Esophagus mucosa (tissue), 1 donor: ENCODE data around the gene SUGCT. TPM values are rescaled to one million over a fixed set of nuclear protein-coding genes. Genes with fewer than 3 reads are reported as not detected.
"Not testable (repeated sequence)": the region's sequence is repeated elsewhere in the genome, so short reads cannot be mapped to it uniquely, and the experiment has no call there.

Source experiments
- ATAC-seq: fragments of 200-7000 bp; cut with Tn5 transposase; one replicate; pipeline ENCODE4 v1.9.1; 2020
- total RNA-seq: library from RNA; stranded (reverse); gene quantifications from one replicate; pipeline ENCODE4 v1.2.4, GENCODE V29; 2023
- donor health status: DM: yes; HTN: yes; CAD: no.

Gene SUGCT
- total RNA-seq, 1 donor from 2014 or later, result 8.2 TPM

- ATAC-seq, result no peak
Observed at GRCh38 chr7:40638545-40639320, 503.9 kb downstream of the SUGCT start.

- ATAC-seq, result no peak
Observed at GRCh38 chr7:40640566-40640965, 505.8 kb downstream of the SUGCT start.

GRCh38 chr7:40641701-40642100, 506.9 kb downstream of the SUGCT start:
- ATAC-seq, result no peak

DNA sequence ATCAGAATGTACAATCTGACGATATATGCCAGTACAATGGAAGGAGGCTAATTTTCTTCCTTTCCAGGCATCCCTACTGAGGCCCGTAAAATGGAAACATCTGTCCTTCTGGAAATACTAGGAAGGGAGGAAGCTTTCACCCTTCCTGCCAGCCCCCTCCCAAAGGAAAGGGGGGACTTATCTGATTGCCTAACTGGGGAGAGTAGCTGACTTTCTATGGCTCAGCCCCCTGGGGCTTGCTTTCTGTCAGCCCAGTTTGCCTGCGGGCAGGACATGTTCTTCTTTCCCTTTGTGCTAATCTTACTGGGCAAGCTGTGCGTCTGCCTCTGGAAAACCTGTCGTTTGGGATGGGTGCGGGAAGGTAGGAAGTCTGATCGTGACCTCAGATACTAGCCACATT, 508.9 kb downstream of the SUGCT start:
- ATAC-seq, result no peak

DNA sequence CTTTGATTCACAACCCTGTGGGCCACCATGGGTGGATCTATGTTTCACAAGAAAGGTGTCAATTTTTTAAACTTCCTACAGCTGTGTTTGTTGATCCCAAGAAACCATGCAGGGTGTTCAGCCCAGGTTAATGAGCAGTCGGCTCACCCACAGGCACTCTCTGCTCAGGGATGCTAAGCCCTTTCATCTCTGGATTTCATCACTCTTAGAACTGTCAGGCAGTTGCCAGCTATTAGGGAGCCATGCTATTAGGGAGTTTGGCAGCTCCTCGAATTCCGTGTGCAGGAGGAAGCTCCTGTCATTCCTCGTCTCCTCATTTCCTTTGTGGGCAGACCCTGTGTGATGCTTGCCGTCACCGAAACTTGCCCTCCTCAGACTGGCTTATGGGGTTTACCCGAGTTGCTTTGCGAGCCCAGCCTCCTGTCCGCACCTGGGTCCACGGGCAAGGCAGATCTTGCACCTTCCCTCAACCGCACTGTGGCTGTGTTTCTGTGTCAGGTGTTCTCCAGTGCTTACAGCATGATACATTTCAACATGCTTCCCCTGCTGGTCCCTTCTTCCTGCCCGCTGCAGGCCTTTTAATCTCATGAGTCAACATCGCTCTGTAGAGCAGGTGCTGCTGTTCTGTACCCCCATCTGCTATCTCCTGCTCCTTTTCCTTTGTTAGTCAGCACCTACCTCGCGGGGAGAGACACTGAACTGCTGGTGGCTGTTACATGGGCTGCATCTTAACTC, 509.8 kb downstream of the SUGCT start:
- ATAC-seq, result no peak

DNA sequence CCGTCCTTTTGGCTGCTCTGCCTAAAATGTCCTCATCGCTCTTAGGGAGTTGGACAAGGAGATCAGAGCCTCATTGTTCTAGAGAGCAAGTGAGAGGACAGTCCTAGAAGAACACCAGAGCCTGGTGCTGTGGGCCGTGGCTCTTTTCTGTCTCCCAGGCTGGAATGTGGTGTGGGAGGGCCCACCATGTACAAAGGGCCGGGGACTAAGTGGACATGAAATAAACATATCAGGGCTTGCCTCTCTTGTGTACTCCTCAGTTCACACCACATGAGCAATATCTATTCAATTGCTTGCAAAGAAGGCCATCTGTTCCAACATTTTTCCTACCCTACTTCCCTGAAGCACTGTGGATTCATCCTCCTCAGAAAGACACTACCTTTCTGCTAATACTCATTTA, 510.4 kb downstream of the SUGCT start:
- no peak for ATAC-seq

DNA sequence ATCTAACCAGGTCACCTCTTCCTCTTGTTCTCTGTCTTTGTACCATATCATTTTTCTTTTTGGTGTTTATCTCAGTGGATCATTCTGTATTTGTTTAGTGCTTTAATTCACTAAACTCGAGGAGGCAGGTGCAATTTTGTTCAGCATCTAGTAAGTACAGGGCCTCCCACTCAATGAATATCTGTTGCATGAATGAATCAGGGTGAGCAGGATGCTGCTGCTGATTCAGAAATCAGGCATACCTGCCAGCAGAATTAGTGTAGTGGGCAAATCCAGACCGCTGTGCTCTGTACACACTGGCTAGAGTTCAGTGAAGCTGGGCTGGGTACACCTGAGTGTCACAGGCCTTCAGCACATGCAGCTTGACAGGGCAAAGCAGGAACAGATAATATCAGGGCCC, 511.9 kb downstream of the SUGCT start:
- ATAC-seq, result no peak

DNA sequence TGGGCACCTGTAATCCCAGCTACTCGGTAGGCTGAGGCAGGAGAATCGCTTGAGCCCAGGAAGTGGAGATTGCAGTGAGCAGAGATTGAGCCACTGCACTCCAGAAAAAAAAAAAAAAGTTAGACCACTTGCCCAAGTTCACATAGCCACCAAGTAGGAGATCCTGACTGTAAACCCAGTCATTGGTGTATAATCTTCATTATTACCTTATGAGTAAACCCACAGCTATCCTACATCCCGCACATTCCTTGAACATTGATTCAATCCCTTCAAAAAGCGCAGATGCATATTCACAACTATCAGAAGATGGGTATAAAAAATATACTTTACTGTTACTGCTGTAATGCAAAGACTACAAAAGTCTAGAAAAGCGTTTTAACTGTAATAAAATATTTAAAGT, 512.9 kb downstream of the SUGCT start:
- no peak for ATAC-seq

DNA sequence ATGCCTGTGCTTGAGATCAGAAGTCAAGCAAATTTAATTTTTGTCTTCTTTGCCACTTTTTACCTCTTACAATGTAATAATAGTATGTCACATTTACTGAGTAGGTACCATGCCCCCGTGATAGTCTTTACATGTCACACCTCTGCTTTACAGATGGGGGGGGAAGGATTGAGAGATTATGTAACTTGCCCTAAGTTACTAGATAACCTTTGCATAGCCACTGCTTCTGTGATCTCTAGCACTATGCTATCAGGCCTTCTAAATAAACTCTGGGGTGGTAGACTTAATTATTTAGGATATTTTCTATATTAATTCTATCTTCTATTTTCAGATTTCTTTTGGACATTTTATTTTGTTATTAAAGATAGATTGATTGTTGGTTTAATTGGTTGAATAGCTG, 514.4 kb downstream of the SUGCT start:
- ATAC-seq, result no peak

DNA sequence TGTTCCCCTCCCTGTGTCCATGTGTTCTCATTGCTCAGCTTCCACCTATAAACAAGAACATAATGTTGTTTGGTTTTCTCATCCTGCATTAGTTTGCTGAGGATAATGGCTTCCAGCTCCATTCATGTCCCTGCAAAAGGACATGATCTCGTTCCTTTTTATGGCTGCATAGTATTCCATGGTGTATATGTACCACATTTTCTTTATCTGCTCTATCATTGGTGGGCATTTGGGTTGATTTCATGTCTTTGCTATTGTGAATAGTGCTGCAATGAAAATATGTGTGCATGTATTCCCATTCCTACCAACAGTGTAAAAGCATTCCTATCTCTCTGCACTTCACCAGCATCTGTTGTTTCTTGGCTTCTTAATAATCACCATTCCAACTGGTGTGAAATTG, 516.1 kb downstream of the SUGCT start:
- ATAC-seq, result not testable (repeated sequence)

DNA sequence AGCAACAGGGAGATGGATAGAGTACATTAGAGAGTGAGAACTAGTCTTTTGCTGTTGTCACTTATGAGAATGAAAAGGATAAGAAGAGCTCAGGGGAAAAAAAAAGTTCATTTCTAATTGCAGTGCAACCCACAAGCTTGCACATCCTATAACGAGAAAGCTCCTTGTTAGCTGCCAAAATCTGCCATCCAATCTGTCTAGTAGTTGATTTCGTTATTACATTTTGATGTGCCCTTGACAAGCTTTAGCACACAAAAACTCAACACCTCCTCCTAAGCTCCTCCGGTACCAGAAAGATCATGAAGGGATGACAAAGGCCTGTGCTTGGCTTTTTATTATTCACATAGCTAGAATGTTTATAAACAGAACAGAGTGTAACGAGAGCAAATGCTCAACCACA, 519.4 kb downstream of the SUGCT start:
- no peak for ATAC-seq

- ATAC-seq, result no peak
Observed at GRCh38 chr7:40655426-40655825, 520.6 kb downstream of the SUGCT start.

DNA sequence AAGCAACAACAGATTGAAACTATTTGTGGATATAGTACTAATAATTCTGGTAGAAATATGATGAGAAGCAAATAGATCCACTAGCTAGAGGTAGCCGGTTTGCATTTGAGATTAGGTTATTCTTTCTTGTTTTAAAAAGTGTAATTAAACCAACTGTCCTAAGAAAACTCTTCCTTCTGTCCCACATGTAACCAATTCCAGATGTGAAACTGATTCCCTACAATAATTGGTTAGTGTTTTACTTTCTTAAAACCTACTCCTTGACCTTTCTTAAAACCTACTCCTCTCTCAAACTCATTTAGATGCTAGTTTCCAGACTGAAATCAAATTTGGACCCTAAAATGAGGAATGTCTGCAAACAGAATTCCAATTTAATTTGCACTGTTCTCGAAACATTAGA, 521.5 kb downstream of the SUGCT start:
- no peak for ATAC-seq

DNA sequence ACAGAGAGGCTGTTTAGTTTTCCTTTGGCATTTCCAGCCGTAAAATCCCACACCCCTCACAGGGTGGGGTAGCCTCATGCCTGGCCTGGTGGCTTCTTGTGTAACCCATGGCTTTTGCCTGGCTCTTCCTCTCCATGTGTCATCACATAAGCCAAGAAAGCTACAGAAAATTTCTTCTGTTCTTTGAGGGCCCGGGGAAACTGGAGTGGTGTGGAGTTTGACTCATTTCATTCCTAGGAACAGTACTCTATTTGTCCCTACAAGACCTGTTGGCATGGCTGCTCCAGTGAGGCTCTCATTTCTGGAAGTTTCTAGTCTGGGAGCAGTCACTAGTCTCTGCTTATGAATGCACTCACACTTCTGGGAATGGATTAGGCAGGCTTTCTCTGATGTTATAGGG, 523.9 kb downstream of the SUGCT start:
- no peak for ATAC-seq

- ATAC-seq, result no peak
Observed at GRCh38 chr7:40659231-40659630, 524.4 kb downstream of the SUGCT start.

GRCh38 chr7:40673285-40673684, 538.5 kb downstream of the SUGCT start:
- no peak for ATAC-seq

DNA sequence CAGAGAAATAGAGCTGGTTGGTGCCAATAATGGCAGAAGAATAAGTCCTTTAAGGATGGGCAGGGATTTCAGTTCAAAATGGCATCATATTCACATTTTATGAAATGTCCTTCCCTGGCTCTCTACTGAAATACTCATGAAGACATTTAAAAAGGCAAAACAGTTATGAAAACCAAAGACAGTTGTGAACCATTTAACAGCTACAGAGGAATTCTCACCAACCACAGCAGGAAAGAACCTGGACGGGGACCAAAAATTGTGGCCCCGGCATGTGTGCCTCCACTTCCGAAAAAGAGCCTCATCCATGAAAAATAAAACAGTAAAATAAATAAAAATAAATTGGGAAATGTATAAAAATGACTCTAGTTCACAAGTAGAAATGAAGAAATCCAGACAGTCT, 539.5 kb downstream of the SUGCT start:
- no peak for ATAC-seq

DNA sequence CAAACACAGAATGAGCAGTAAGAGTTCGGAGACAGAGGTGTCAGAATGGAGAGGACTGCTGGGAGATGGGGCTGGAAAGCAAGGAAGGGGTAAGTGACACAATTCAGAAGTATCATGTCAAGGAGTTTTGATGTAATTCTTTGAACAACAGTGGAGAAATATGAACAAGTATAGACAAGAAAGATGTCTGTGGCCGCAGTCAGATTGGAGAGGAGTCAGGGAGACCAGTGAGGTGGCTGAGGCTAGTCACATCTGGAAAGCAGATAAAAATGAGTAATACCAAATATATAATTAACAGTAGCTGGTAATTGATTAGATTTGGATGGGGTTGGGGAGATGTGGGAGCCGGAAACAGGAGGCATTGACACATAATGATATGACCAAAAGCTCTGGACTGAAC, 540.9 kb downstream of the SUGCT start:
- no peak for ATAC-seq

DNA sequence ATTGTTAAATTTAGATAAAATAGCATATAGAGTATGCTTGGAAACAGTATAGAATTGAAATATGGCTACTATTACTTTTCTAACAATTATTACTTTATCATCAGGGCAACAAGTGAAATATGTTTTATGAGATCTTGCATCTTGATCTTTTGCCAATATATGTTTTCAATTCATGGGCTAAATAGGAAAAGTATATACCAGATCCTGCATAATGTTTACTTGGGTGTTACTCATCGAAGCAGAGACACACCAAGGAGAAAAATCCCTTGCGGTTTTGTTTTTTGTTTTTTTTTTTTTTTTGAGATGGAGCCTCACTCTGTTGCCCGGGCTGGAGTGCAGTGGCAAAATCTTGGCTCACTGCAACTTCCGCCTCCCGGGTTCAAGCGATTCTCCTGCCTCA, 541.4 kb downstream of the SUGCT start:
- ATAC-seq, result no peak

- peak; percentile 69 for ATAC-seq
Observed at GRCh38 chr7:40680657-40681056, 545.9 kb downstream of the SUGCT start.

GRCh38 chr7:40682696-40683095, 547.9 kb downstream of the SUGCT start:
- ATAC-seq, result no peak

DNA sequence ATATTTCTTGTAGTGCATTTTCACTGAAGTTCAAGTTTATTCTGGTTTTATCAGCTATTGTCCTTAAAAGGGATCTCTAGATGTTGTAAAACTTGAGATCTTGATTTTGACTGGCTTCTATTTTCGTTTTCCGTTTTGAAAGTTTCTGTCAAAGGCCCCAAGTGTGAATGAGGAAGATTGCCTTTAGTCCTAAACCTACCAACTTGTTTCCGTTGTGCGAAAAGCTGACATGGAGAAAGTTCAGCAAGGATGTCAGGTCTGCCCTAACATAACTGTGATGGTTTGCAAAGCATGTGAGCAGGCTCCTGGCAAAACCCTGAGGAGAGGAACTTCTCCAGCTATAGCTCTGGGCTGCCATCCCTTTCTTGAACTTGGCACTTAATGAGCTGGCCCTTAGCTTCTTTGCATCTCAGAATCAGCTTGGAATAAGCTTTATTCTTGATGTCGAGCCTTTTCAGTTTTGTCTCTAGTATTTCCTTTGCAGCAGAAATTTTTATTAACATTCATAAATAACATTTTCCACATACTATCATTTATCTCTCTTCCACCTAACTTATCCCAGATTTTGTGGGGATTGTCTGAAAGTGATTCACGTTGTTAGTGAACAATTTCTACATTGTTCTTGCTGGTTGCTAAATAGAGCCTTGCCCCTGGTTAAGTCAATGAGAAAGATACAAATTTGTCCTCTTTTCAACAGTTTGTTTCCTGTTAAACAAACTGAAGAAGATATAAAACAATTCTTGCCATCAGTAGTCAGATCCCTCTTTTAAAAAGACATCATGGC, 559.4 kb downstream of the SUGCT start:
- ATAC-seq, result no peak

DNA sequence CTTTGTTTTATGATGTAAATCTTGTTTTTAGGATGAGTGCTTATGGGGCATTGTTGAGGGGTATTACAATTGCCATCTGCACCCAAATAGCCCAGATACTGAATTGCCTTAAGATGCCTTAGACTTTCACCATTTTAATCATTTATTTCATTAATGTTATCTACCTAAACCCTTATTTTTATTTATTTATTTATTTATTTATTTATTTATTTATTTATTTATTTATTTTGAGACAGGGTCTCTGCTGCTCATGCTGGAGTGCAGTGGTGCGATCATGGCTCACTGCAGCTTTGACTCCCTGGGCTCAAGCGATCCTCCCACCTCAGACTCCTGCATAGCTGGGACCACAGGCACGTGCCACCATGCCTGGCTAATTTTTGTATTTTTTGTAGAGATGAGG, 560.2 kb downstream of the SUGCT start:
- no peak for ATAC-seq

GRCh38 chr7:40697653-40698052, 562.8 kb downstream of the SUGCT start:
- ATAC-seq, result no peak
